ENCODE data around the gene ZFYVE28.

- no peak for TF ChIP-seq YY1 (IDR thresholded peaks at IDR 0.05; ENCODE audit: insufficient read depth, insufficient read length)
- no peak for TF ChIP-seq ZNF274 (IDR thresholded peaks at IDR 0.05; ENCODE audit: low read depth, low read length)
Observed at GRCh38 chr4:2298532-2298991, 119.9 kb downstream of the ZFYVE28 start.
